Thoracic aorta (tissue), 2 donors: ENCODE results near the gene MAP3K2. TPM values are rescaled to one million over a fixed set of nuclear protein-coding genes. Genes with fewer than 3 reads are reported as not detected.

Source experiments
- ATAC-seq: fragments of 150-250 bp; one replicate; pipeline ENCODE4 v1.8.0; 2017; ENCODE audit warnings: low read depth; ENCODE audit not compliant: insufficient number of reproducible peaks, low FRiP score
- DNase-seq: peaks from one replicate; pipeline ENCODE4 v3.0.0-alpha.2; 2020; ENCODE audit warnings: low spot score
- H3K27ac ChIP-seq, 2 donors: fragments of 200-600 bp; sonication (generic); 1 replicate in 1 of 2; 2 replicates in 1 of 2; pipeline ENCODE4 v1.5.1; 2016; ENCODE audit warnings: mild to moderate bottlenecking in 2 of 2, moderate library complexity in 2 of 2
- H3K27me3 ChIP-seq: fragments of 200-600 bp; sonication (generic); replicated peaks from 2 replicates; pipeline ENCODE4 v1.6.0; 2016; ENCODE audit warnings: mild to moderate bottlenecking; ENCODE audit not compliant: insufficient read depth
- H3K36me3 ChIP-seq: fragments of 200-600 bp; sonication (generic); one replicate; pipeline ENCODE4 v1.5.1; 2016
- H3K4me1 ChIP-seq, 2 donors: fragments of 200-600 bp; sonication (generic); 1 replicate in 1 of 2; 2 replicates in 1 of 2; pipeline versions ENCODE4 v1.5.1 to v1.6.0; 2016; ENCODE audit warnings: low read depth in 2 of 2, mild to moderate bottlenecking in 1 of 2; ENCODE audit not compliant: control insufficient read depth in 1 of 2
- H3K4me3 ChIP-seq: fragments of 200-600 bp; sonication (generic); 2 replicates; pipeline ENCODE4 v1.5.1; 2016; ENCODE audit warnings: mild to moderate bottlenecking
- H3K9me3 ChIP-seq: fragments of 200-600 bp; sonication (generic); 2 replicates; pipeline ENCODE4 v1.5.1; 2016
- CTCF ChIP-seq: fragments of 200-600 bp; sonication (generic); IDR thresholded peaks from one replicate; pipeline ENCODE4 v1.5.1; 2019; ENCODE audit warnings: antibody characterized with exemption
- total RNA-seq, 2 donors: library from RNA; depleted of rRNA; stranded (reverse); fragments of >200 nt; gene quantifications; one replicate each; pipeline versions ENCODE4 v1.1.0 to v1.2.3, GENCODE V29; 2016

Gene MAP3K2
- total RNA-seq, 2 donors from 2014 or later, result 67.9 to 107 TPM

GRCh38 chr2:127404466-127405254, 16.9 kb upstream of the MAP3K2 start:
- no peak for TF ChIP-seq CTCF
- Histone ChIP-seq H3K4me1 (peaks cover 33 to 52% of the 10 kb centered on the region in 2 donors), H3K9me3 (no peaks in the 10 kb centered on the region), H3K27ac (peak overlapping the region; percentile 76 to 85), H3K27me3 (no peaks in the 10 kb centered on the region), H3K4me3 (no peak overlapping the region), H3K36me3 (no peaks in the 10 kb centered on the region)
- ATAC-seq (no peak), DNase-seq (no peak)

DNA sequence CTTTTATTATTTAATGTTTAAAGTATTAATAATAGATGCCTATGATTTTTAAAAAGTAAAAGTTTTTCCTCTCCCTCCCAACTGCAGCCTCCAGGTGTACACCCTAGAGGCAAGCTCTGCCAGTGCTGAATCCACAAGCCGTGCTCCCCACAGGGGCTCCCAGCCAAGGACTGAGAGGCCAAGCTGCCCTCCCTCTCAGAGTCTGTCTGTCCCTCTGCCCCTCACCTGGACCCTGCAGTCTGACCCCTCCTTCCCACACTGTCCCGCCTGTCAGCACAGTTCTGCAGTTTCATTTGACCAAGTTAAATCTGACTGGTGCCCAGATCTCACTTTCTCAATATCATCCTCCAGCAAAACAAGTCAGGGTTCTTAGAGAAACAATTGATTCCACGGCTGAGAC, 15.7 kb upstream of the MAP3K2 start:
- DNase-seq (no peak), ATAC-seq (no peak)
- H3K4me1 ChIP-seq, result peaks cover 27 to 53% of the 10 kb centered on the region in 2 donors
- no peaks in the 10 kb centered on the region for H3K27me3 ChIP-seq
- no peak overlapping the region for H3K4me3 ChIP-seq
- H3K36me3 ChIP-seq, result no peaks in the 10 kb centered on the region
- no peak for TF ChIP-seq CTCF
- H3K27ac ChIP-seq, result no peak overlapping the region
- no peaks in the 10 kb centered on the region for H3K9me3 ChIP-seq

DNA sequence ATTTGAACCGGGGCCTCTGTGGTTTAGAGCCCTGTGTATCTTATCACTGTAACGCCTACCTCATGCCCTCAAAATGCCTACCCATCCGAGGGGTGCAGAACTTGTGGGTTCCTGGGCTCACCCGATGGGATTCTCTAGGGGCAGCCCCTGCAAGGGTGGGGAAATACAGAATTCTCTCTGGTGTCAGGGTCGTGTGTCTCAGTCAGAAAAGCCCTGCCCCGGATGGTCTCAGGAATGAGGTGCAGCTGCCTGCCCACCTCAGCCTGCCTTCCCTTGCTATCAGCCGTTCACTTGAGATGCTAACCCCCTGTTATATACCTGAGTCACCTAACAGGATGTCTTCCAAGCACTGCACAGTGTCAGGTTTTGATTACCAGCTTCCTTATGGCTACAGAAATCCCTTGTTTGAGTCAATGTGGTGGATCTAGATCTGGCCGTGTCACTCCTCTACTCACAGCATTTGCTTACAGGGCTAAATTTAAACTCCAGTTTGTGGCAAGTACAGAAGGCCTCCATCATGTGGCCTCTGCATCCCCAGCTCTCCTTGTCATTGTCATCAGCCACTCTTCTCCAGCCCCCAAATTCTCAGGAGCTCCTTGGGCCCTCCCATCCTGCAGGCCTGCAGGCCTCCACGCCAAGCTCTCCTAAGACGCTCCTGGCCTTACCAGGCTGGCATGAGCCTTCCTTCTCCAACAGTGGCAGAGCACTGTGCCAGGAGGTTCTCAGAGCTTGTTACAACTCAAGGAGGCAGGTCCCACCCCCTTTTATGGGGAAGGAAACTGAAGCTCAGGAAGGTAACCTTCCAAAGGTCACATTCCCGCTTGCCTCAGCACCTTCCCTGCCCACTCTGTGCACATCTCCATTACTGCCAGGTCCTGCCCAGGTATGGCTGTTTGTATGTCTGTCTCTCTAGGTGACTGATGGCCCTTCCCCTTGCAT, 14.3 kb upstream of the MAP3K2 start:
- H3K36me3 ChIP-seq, result no peaks in the 10 kb centered on the region
- ATAC-seq, result no peak
- no peak for TF ChIP-seq CTCF
- peaks cover 24 to 54% of the 10 kb centered on the region in 2 donors for H3K4me1 ChIP-seq
- no peaks in the 10 kb centered on the region for H3K27me3 ChIP-seq
- no peaks in the 10 kb centered on the region for H3K9me3 ChIP-seq
- no peak for DNase-seq
- no peak overlapping the region for H3K27ac ChIP-seq
- no peak overlapping the region for H3K4me3 ChIP-seq

GRCh38 chr2:127400897-127401756, 13.4 kb upstream of the MAP3K2 start:
- no peaks in the 10 kb centered on the region for H3K9me3 ChIP-seq
- DNase-seq (no peak), ATAC-seq (no peak)
- H3K27ac ChIP-seq, result no peak overlapping the region
- H3K4me3 ChIP-seq, result no peak overlapping the region
- no peaks in the 10 kb centered on the region for H3K36me3 ChIP-seq
- no peaks in the 10 kb centered on the region for H3K27me3 ChIP-seq
- peaks cover 19 to 45% of the 10 kb centered on the region in 2 donors for H3K4me1 ChIP-seq
- no peak for TF ChIP-seq CTCF
